Muscle layer of duodenum (tissue), 2 donors: Measurements from ENCODE around the gene SKAP2.

Experiments
- H3K27ac ChIP-seq: one replicate; pipeline ENCODE4 v1.7.0; 2013; ENCODE audit warnings: mild to moderate bottlenecking, low read length
- H3K27me3 ChIP-seq: one replicate; pipeline ENCODE4 v1.7.0; 2013; ENCODE audit warnings: low read depth, mild to moderate bottlenecking, control low read depth, low read length
- H3K36me3 ChIP-seq, 2 donors: one replicate each; pipeline ENCODE4 v1.7.0; 2013; ENCODE audit warnings: low read length in 2 of 2, control low read depth in 1 of 2, mild to moderate bottlenecking in 1 of 2; ENCODE audit not compliant: insufficient read depth in 2 of 2, control insufficient read depth in 1 of 2
- H3K4me1 ChIP-seq, 2 donors: one replicate each; pipeline ENCODE4 v1.7.0; 2013; ENCODE audit warnings: low read length in 2 of 2, mild to moderate bottlenecking in 2 of 2, control low read depth in 1 of 2, moderate library complexity in 1 of 2; ENCODE audit not compliant: insufficient read depth in 2 of 2, control insufficient read depth in 1 of 2
- H3K4me3 ChIP-seq, 2 donors: one replicate each; pipeline ENCODE4 v1.7.0; 2013; ENCODE audit warnings: low read length in 2 of 2, low read depth in 1 of 2, mild to moderate bottlenecking in 1 of 2
- H3K9me3 ChIP-seq, 2 donors: one replicate each; pipeline ENCODE4 v1.7.0; 2013; ENCODE audit warnings: low read length in 2 of 2, control low read depth in 1 of 2, mild to moderate bottlenecking in 1 of 2; ENCODE audit not compliant: control insufficient read depth in 1 of 2
- donor health status: healthy.

Gene SKAP2

GRCh38 chr7:26648554-26648953 lies 215.8 kb downstream of the SKAP2 start:
- Histone ChIP-seq H3K9me3 (no peaks in the 10 kb centered on the region), H3K4me1 (no peaks in the 10 kb centered on the region), H3K27me3 (no peaks in the 10 kb centered on the region)

DNA sequence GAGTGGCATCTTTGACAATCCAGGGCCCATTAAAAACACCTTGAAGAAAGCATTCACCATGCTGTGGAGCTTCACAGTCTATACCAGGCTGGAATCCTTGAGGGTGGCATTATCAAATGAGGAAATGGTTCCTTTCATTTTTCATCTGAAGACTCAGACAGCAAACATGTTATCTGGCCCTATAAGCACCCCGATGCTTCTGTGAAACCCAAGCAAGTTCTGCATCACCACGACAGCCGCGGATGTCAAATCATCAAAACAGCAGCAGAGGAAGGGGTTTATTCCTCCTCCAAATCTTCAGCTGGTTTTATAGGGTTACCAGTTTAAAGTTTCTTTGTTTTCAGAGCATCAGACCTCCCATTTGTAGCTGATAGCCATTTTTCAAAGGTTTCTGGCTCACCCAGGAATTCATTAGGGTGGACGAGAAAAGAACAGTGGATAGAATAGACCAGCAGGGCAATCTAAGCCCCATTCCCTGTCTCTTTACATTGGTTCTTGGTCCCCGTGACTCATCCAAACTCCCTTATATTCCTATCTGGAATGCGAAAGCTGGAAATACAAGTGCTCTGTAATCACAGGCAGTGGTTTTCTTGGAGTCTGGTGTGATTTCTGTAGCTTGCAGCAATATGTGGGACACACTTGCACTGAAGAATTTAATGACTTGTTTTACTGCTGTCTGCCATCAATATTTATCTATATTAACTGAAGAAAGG lies 217.9 kb downstream of the SKAP2 start:
- no peak overlapping the region for H3K4me3 ChIP-seq
- H3K9me3 ChIP-seq = no peaks in the 10 kb centered on the region
- no peak overlapping the region for H3K27ac ChIP-seq
- no peaks in the 10 kb centered on the region for H3K36me3 ChIP-seq
- H3K27me3 ChIP-seq = no peaks in the 10 kb centered on the region
- no peaks in the 10 kb centered on the region for H3K4me1 ChIP-seq

More at GRCh38 chr7:26648554-26648953, 215.8 kb downstream of the SKAP2 start:
- no peak overlapping the region for H3K27ac ChIP-seq
- H3K36me3 ChIP-seq = no peaks in the 10 kb centered on the region
- H3K4me3 ChIP-seq = no peak overlapping the region

- Histone ChIP-seq H3K36me3 (no peaks in the 10 kb centered on the region), H3K4me3 (no peak overlapping the region), H3K27me3 (no peaks in the 10 kb centered on the region), H3K9me3 (no peaks in the 10 kb centered on the region), H3K4me1 (no peaks in the 10 kb centered on the region), H3K27ac (no peak overlapping the region)
These were observed 219.3 kb downstream of the SKAP2 start for GRCh38 chr7:26645121-26645520.

DNA sequence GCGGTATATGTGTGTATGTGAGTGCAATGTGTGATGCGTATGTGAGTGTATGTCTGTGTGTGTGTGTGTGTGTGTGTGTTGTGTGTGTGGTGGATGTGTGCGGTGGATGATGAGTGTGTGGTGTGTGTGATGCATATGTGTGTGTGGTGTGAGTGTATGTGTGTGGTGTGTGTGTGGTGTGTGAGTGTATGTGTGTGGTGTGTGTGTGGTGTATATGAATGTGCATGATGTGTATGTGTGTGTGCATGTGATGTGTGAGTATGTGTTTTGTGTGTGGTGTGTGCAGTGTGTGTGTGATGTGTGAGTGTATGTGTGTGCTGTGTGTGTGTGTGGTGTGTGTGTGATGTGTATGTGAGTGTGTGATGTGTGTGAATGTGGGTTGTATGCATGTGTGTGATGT lies 222.0 kb downstream of the SKAP2 start:
- no peak overlapping the region for H3K27ac ChIP-seq
- H3K4me1 ChIP-seq = no peaks in the 10 kb centered on the region
- no peak overlapping the region for H3K4me3 ChIP-seq
- no peaks in the 10 kb centered on the region for H3K27me3 ChIP-seq
- H3K9me3 ChIP-seq = no peaks in the 10 kb centered on the region
- no peaks in the 10 kb centered on the region for H3K36me3 ChIP-seq

DNA sequence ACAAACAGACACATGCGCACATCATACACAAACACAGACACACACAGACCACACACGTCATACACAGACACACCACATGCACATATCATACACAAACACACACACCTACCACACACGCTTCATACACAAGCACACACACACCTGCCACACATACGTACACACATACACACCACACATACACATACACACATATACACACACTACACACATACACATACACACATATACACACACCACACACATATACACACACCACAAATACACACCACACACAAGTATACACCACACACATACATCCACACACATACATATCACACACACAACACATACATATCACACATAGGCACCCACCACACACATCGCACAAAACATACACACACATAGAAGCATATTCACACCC lies 224.7 kb downstream of the SKAP2 start:
- no peaks in the 10 kb centered on the region for H3K36me3 ChIP-seq
- no peaks in the 10 kb centered on the region for H3K27me3 ChIP-seq
- no peak overlapping the region for H3K4me3 ChIP-seq
- H3K4me1 ChIP-seq = no peaks in the 10 kb centered on the region
- H3K9me3 ChIP-seq = no peaks in the 10 kb centered on the region
- no peak overlapping the region for H3K27ac ChIP-seq

- Histone ChIP-seq H3K27me3 (no peaks in the 10 kb centered on the region), H3K27ac (no peak overlapping the region), H3K4me1 (no peaks in the 10 kb centered on the region), H3K36me3 (no peaks in the 10 kb centered on the region), H3K9me3 (no peaks in the 10 kb centered on the region), H3K4me3 (no peak overlapping the region)
These were observed 225.3 kb downstream of the SKAP2 start for GRCh38 chr7:26639111-26639510.

GRCh38 chr7:26638140-26638539 lies 226.2 kb downstream of the SKAP2 start:
- Histone ChIP-seq H3K27me3 (no peaks in the 10 kb centered on the region), H3K36me3 (no peaks in the 10 kb centered on the region), H3K27ac (no peak overlapping the region), H3K4me1 (no peaks in the 10 kb centered on the region), H3K4me3 (no peak overlapping the region), H3K9me3 (no peaks in the 10 kb centered on the region)

GRCh38 chr7:26637610-26638009 lies 226.8 kb downstream of the SKAP2 start:
- Histone ChIP-seq H3K27me3 (no peaks in the 10 kb centered on the region), H3K9me3 (no peaks in the 10 kb centered on the region), H3K36me3 (no peaks in the 10 kb centered on the region), H3K4me1 (no peaks in the 10 kb centered on the region), H3K27ac (no peak overlapping the region), H3K4me3 (no peak overlapping the region)

- no peaks in the 10 kb centered on the region for H3K27me3 ChIP-seq
- H3K4me1 ChIP-seq = no peaks in the 10 kb centered on the region
- no peaks in the 10 kb centered on the region for H3K9me3 ChIP-seq
- no peak overlapping the region for H3K4me3 ChIP-seq
- H3K36me3 ChIP-seq = no peaks in the 10 kb centered on the region
- H3K27ac ChIP-seq = no peak overlapping the region
These were observed 227.6 kb downstream of the SKAP2 start for GRCh38 chr7:26636808-26637207.

DNA sequence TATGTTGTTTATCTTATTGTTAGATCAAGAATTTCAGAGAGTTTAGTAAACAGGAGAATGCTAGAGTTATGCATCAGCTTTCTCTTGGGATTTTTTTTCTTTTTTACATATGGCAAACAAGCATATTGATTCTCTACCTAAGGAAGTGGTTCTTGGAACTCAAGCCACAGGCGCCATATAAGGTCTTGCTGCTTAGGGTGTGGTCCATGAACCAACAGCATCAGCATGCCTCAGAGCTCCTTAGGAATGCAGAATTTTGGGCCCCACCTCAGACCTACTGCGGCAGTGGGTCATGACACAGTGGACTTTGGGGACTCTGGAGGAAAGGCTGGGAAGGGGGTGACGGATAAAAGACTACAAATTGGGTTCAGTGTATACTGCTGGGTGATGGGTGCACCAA lies 230.8 kb downstream of the SKAP2 start:
- no peaks in the 10 kb centered on the region for H3K9me3 ChIP-seq
- no peak overlapping the region for H3K4me3 ChIP-seq
- H3K27ac ChIP-seq = no peak overlapping the region
- no peaks in the 10 kb centered on the region for H3K27me3 ChIP-seq
- H3K4me1 ChIP-seq = no peaks in the 10 kb centered on the region
- no peaks in the 10 kb centered on the region for H3K36me3 ChIP-seq

- Histone ChIP-seq H3K4me3 (no peak overlapping the region), H3K36me3 (no peaks in the 10 kb centered on the region), H3K4me1 (no peaks in the 10 kb centered on the region), H3K9me3 (no peaks in the 10 kb centered on the region), H3K27me3 (no peaks in the 10 kb centered on the region), H3K27ac (no peak overlapping the region)
These were observed 232.8 kb downstream of the SKAP2 start for GRCh38 chr7:26631601-26632000.

- Histone ChIP-seq H3K36me3 (no peaks in the 10 kb centered on the region), H3K4me3 (no peak overlapping the region), H3K9me3 (no peaks in the 10 kb centered on the region), H3K4me1 (no peaks in the 10 kb centered on the region), H3K27me3 (no peaks in the 10 kb centered on the region), H3K27ac (no peak overlapping the region)
These were observed 233.3 kb downstream of the SKAP2 start for GRCh38 chr7:26630941-26631580.
